HT-29 (cell line): Measurements from ENCODE around the gene CAV2. TPM values are rescaled to one million over a fixed set of nuclear protein-coding genes. Genes with fewer than 3 reads are reported as not detected.

Experiments
- DNase-seq: peaks from one replicate; pipeline ENCODE4 v3.0.0-alpha.2; 2015; ENCODE audit warnings: low spot score
- total RNA-seq: library from RNA; depleted of rRNA; stranded (reverse); fragments of >200 nt; shearing (Covaris generic); gene quantifications from 2 replicates; pipeline ENCODE4 v1.2.3, GENCODE V29; 2014

Gene CAV2
- total RNA-seq, 1 experiment from 2014 or later = 14.0 TPM

DNA sequence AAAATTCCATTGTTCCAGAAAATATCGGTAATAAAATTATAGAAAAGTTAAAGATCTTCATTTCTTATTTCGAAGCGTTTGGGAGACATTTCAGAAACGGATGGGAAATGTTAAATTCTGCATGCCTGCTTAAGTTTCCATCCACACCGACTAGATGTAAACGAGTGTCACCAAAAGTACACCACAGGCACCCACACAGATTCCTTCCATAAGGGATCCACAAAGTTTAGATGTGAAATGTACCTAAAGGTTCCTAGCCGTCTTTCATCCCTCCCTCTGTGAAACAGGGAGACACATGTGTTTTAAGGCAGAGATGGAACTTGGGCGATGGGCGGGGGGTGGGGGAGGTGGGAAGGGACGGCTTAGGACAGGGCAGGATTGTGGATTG lies 24.7 kb downstream of the CAV2 start:
- DNase-seq = no peak

DNA sequence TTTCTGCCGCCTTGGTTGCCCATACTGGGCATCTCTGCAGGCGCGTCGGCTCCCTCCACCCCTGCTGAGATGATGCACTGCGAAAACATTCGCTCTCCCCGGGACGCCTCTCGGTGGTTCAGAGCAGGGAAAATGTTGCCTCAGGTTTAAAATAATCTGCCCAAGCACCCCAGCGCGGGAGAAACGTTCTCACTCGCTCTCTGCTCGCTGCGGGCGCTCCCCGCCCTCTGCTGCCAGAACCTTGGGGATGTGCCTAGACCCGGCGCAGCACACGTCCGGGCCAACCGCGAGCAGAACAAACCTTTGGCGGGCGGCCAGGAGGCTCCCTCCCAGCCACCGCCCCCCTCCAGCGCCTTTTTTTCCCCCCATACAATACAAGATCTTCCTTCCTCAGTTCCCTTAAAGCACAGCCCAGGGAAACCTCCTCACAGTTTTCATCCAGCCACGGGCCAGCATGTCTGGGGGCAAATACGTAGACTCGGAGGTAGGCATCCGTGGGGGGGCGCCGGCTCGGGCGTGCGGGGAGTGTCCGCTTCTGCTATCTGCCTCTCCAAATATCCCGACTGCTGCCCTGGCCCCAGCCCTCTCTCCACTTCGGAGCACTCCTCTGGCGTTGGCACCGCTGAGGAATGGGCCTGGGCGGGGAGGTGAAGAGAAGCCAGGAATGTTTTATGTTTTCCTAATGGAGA lies 25.2 kb downstream of the CAV2 start, which contains the start of gene CAV1:
Gene CAV1 (plus strand): TSS at position 428 of the 689 bp plus-strand sequence. CDS start 27 bp downstream, at position 455.
- peak; percentile 70 for DNase-seq

DNA sequence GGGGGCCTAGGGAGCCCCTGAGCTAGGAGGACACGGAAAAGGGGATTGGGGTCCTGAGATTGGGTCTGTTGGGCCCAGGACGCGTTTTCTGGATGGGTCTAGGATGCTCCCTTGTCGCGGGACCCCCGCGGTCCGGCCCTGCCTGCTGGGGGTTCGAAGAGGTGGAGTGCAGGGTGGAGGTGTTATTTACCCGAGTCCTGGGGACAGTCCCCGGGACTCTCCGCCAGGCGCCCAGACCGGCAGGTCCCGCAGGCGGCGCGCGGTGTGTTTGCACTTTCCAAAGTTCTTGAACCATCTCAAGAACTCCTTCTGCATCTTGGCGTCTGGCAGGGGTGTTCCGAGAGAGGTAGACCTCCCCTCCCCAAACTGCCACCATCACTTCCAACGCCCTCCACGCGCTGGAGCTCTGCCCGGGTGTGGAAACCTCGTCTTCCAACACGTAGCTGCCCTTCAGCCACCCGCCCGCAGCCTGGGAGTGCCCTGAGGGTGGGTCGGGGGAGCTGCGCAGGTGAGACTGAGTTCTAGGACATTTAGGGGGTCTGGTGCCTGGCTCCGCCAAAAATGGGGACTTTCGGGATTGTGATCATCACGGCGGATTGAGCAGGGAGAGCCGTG lies 25.9 kb downstream of the CAV2 start:
- DNase-seq = peak; percentile 57

DNA sequence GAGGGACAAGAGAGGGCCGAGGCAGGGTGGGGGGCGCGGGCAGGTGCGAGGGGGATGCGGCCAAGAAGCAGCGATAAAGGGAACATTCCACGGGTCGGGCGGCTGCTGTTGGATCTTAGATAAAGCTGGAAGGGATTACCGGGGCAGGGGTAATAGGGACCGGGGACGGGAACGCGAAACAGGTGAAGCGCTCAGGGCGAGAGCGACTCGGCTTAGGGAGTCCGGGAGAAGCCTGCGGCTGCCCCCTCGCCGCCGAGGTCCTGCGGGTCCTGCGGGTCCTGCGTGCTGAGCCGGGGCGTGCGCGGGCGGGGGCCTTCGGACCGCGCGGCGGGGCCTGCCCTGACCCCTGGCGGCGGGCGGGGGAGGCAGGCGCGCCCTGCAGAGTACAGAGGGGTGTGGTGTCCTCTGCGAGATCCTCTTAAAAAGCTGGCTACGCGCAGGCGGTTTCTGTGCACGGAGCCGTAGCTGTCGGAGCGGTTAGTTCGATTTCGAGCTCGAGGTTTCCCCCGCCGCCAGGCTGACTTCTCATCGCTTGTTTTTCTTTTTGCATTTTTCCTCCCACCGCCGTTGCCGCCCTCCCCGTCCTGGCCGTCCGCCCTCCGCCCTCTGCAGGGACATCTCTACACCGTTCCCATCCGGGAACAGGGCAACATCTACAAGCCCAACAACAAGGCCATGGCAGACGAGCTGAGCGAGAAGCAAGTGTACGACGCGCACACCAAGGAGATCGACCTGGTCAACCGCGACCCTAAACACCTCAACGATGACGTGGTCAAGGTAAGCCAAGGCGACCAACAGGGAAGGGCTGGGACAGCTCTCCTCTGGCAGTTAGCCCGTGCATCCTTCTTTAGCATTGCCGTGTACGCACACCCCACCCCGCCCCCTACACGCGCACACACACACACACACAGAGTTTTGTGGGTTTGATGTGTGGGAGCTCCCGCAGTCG lies 26.6 kb downstream of the CAV2 start:
- peak; percentile 75 for DNase-seq

DNA sequence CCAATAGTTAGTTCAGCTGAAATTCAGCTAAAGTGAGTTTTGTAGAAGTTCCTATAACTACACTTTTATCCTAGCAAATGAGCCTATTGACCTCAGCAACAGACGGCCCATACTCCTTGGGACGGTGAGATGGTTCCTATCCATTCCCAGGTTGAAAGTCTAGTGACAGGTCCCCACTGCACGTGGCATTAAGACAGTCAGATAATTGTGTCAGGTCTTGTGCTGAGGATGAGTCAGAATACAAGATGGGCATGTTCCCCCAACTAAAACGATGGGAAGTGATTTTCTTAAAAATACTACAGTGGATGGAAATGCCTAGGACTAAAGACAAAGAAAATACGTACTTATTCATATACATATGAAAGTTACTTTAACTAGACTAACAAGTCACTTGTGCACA lies 27.4 kb downstream of the CAV2 start:
- DNase-seq = no peak

DNA sequence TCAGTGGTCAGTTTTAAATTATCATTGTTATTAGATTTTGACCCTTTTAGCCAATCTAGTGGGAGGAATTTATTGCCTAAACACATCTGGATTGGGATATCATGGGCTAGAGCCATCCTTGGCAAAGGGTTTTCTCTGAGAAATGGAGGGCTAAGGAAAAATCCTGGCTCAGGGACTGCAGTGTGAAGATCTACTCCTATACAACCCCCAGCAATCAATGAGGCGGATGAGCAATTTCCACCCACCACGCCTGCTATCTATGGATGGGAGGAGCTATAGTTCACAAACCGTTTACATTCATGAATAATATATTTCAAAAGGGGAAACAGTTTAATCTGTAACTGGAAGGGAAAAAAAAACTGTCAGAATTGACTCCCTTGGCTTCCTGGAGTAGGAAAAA lies 28.0 kb downstream of the CAV2 start:
- DNase-seq = no peak

DNA sequence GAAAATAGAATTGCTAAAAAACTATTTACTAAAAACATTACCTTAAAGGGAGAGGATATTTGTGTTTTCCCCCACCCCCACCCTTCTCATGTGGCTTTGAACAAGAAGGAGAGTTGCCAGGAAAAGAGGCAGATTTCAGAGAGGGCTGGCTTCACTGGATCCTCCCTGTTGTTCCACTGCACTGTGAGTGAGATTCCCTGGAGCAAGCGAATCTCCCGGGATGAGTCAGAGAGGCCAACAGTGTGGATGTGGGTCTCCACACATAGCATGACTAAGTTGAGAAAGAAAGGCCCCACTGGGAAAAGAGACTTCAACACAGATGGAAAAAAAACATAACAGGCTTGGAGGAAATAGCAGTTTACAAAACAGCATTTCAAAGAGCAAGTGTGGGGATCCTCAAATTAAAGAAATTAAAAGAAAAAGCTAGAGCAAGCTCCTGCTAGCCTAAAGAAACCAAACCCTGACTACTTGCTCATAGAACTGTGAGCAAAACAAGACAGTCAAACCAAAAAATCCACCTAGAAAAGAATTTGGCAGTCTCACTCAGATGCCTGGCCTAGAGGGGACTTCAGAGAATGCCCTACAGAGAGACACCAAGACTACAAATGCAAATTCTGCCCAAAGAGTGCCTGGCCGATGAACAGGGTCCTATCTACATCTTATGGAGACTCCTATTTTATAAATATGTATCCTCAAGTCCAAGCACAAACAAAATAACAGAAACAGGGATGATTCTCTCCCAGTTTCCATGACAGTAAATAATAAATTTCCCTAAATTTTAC lies 28.7 kb downstream of the CAV2 start:
- DNase-seq = no peak

DNA sequence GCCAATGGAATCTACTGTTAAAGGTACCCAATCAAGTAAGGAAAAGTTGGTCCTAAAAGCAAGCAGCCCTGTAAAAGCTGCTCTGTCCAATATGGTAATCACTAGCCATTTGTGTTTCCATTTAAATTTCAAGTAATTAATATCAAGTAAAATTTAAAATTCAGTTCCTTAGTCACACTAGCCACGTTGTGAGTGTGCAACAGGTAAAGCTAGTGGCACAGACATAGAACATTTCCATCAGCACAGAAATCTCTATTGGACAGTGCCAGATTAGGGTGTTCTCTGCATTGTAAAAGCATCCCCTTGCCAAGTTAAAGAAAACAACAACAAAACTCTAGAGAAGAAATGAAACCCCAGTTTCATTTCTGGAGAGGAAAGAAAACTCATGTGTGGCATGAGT lies 29.7 kb downstream of the CAV2 start:
- DNase-seq = no peak

DNA sequence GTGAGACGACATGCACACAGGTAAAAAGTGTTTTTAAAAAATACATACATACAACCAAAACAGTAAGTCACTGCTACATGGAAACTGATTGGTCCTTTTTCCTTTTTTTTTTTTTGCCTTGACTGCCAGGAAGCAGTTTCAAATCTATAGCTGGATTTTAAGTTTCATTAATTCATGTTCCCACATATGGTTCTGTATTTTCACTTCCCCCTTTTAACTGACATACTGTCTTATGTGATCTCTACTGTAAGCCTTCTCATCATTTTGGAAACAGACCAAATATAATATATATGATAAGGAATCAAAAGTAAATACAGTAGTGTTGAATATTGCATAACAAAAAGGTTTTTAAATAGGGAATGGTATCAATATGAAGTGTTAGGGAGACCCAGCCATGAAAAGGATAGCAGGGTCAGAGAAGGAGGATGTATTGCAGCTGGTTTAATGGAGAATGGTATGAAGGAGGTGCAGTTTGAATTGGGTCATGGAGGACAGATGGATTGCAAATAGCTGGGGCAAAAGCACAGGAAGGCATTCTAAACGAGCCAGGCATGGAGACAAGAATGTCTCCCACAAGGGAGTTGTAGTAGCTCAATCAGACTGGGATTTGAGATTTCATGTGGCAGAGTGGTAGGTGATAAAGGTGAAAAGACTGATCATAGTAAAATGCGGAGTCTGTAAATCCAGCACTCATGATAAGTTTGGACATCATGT lies 30.7 kb downstream of the CAV2 start:
- DNase-seq = no peak

DNA sequence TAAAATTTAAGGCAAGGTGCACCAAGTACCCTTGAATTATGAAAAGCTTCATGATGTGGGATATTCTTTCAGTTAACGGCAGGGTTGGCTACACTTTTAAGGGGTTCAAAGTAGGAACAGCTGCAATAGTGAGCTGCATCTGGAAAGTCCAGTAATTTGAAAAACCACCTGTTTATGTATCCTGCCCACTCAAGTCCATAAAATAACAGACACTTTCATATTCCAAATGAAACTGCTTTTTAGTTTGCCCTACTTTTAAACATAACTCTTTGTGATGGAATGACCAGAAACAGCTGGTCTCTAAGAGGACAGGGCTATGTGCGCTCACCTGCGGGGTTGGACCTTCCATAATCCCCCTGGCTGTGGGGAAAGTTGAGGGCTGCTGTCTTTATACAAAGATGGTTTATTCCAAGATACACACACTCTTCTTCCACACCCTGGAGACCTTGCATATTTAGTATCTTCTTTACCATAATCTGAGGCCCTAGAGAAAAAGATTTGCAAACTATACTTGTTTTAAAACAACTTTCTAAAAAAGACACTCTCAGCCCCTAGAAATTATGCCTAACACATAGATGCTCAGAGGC lies 32.7 kb downstream of the CAV2 start:
- DNase-seq = no peak

DNA sequence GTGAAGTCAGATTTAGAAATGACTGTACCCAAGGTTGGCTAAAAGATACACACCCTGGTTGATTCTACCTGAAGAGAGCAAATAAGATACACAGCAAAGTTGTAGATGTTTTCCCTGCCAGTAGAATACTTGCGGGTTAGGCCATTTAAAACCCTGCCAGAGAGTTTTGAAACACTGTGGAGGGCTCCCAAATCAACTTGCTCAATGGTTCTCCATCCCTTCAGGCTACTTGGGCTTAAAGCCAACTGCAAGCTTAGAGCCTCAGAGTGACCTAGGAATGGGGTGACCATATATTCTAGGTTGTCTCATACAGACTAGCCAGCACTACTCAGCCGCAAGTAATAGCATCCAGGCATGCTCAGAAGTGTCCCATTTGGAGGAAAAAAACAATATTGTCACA lies 35.3 kb downstream of the CAV2 start:
- no peak for DNase-seq

DNA sequence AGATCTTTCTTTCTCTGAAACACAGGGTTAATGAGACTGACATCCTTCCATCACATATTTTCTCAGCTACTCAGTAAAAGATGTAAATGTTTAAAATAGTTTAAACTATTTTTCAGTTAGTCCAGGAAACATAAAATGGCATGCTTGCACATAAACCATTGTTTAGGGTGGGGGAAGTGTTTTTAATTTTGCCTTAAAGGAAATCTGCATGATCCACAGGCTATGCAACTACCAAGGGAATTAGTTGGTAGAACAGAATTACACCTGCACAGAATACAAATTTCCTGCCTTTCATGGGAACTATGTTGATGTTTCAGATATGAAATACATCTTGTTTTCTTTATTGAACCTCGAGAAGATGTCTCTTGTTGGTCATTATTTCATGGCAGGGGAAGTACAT lies 35.9 kb downstream of the CAV2 start:
- no peak for DNase-seq

DNA sequence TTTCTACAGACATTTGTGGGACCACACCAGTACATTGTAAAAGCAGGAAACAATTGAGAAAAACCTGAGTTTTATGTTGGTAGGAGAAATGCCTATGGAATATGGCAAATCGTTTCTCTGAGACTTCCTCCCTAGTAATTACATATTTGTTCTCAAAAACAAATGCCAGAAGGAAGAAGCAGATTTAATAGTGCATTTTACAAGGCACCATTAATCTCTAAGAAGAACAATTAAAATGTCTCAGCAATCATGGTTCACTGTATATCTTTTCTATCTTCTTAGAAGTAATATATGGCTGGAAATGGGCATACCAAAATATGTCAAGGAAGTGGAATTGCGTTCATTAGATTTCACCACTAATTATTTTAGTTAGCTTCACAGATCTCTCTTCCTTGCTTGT lies 38.6 kb downstream of the CAV2 start:
- DNase-seq = no peak

DNA sequence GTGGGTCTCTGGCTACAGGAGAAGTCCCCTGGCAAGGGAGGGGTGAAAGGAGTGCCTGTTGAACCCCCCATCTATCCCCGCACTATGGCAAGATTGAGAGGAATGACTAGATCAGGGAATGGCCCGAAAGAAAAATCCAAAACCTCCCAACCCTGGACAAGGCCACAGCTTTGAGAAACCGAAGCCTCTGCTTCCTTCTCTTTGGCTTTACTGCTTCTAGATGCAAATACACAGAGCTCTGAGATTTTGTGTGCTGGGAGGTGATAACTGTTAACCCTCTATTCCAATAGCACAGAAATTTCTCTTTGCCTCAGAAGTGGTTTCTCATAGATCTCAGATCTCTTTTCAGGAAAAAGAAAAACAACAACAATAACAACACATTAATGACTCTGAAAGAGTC lies 40.3 kb downstream of the CAV2 start:
- no peak for DNase-seq

DNA sequence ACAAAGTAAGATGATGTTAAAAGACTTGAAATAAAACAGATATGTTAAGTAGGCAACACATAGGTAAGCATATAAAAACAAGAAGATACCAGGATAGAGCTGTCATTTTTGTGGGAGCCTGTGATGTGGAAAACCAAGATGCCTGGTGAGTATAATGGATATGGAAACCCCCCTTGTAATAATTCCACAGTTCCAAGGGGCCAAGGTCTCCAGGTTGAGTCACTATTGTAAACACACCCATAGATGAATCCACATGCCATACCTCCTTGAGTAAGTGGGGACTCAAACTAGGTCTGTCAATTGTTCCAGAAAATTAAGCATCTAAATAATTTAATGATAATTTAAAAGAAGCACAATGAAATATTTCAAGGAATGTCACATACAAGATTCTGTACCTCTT lies 41.2 kb downstream of the CAV2 start:
- no peak for DNase-seq

DNA sequence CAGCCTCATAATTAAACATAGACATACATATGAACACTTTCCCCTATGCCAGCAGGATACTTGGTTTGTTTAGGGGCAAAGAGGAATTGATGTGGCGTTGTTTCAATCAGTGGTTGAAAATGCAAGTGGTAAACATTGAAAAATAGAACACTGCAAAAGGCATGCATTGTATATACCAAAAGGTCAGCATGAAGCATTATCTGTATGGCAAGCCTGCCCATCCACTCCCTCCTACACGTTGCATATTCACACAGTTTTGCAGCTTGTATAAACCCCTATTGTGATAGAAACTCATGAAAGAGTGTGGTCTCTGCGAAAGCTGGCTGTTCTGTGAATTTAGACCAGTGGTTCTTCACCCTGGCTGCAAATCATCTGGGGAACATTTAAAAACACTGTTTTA lies 42.4 kb downstream of the CAV2 start:
- DNase-seq = no peak

DNA sequence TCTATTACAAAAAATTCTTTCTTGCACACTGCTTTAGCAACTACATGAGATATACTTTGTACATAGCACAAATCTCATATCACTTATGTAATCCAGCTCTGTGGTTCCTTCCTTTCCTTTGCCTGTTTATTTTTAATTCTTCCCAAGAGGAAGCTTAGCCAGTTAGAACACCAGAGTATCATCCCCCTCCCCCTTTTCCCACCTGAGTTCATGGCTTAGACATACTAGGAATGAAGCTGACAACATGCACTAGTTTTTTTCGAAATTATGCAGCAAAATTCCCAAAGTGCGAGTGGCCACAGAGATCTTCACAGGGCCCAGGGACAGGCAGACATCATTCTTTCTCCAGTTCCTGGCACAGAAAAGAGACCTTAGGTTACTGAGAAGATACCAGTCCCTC lies 43.1 kb downstream of the CAV2 start:
- DNase-seq = no peak

DNA sequence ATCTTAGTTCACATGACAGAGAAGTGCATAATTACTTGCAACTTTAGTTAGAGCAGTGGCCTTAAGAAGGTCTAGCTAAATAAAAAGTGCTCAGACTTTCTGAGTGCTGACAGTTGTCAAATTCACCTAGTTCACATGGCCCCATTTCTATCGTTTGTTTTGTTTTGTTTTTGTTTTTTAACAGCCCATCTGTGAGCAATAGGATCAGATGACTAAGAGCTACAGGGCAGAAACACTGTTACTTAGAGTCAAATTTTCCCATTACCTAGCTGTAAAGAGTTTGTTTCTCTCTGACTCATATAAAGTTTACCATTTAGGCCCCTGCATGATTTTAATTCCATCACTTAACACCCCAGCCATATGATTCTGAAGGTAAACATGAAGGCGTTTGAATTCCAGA lies 44.1 kb downstream of the CAV2 start:
- DNase-seq = no peak

DNA sequence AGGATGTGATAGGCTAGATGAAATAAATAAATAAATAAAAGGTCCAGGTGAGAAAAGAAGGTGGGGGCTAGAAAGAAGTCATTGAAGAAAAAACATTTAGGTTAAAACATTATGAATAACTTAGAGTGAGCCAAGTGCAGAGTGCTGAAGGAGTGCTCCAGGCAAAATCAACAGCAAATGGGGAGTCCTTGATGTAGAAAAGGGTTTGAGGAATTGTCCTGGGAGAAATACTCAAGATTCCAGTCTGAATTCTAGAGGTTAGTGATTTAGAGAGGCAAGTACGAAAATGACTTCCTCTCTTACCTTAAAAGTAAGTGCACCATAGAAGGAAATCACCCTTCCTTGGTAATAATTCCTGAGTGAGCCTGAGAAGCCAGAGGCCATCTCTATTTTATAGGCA lies 44.9 kb downstream of the CAV2 start:
- no peak for DNase-seq

DNA sequence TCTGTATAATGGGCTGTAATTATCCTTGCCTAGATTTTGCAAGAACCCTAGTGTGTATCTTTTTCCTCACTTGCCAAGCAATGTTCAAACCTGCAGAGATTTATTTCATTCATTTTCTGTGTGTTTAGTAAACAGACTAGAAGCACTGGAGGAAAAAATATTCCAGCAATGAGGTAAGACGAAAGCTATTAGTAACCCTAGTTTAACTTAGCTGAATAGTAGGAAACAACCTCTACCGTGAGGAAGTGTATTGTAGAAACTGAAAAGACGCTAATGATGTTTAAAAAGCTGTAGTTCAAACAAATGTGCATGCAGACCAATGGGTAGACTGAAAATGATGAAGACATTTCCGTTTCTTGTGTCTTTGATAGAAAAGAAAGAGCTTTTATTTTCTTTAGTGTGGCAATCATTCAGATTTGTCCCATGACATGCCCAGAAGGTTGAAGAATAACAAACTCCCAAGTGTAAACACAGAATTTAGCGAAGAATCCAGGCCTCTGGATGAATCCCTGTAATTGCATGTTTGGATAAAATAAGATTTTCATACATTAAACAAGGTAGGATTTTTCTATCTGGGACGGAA lies 46.0 kb downstream of the CAV2 start:
- DNase-seq = no peak
